GM04504 (cell line): Measurements from ENCODE around the gene CASTOR2.
"Not testable (repeated sequence)": the region's sequence is repeated elsewhere in the genome, so short reads cannot be mapped to it uniquely, and the experiment has no call there.

Source experiments
- DNase-seq: peaks from one replicate; pipeline ENCODE4 v3.0.0-alpha.2; 2012; ENCODE audit warnings: low read depth

CASTOR2 gene

DNA sequence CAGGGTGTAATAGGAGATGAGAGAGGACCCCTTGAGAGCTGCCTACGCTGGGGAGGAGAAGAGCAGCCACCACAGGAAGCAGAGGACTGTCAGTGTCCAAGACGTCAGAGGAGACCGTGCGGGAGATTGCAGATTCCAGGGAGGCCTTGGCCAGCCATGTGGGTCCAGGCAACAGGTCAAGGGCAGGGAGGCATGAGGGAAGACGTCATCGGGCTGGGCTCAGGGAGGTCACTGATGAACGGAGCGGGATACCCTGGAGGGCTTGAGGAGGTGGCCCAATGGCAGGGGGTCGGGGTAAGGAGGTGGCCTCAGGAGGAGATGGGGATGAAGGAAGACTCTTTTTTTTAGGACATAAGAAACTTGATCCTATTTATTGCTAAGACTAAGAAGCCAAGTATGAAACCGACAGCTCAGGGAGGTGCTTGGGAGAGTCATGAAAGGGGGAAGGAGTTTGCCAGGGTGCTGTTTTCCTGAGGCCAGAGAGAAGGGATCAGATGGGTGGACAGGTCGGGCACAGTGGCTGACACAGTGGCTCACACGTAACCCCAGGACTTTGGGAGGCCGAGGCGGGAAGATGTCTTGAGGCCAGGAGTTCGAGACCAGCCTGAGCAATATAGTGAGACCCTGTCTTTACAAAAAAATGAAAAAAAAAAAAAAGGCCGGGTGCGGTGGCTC, 30.5 kb downstream of the CASTOR2 start:
- not testable (repeated sequence) for DNase-seq

DNA sequence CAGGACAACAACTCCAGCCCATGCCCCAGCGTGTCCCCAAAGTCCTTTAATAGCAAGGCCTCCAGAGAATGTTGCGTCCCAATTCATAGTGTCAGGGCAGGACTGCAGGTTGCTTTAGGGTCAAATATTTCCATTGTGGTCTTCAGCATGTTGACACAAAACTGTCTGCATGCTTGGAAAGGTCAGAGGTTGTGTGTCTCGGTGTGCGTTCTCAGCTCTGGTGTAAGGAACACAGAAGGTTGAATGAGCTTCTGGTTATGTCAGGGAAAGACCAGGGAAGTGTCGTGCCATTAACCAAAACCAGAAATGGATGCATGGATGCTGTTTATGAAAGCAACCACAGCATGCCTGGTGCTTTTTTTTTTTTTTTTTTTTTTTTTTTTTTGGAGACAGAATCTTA, 31.9 kb downstream of the CASTOR2 start:
- not testable (repeated sequence) for DNase-seq

DNA sequence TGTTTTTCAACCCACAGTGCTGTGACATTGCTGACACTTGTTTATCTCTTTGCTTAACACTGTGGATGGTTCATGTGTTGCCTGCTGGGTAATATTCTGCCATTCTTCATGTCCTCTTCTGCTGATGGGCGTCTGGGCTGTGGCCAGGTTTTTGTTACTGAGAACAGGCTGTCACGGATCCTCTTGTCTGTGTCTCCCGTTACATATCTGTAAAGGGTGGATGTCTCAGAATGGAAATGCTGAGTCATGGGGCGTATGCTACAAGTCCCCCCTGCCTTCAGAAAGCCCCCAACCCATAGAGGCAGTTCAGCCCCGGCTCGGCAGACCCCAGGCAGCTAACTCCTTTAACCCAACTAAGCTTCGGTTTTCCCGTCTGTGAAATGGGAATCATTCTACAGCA, 33.3 kb downstream of the CASTOR2 start:
- peak; percentile 10 for DNase-seq

DNA sequence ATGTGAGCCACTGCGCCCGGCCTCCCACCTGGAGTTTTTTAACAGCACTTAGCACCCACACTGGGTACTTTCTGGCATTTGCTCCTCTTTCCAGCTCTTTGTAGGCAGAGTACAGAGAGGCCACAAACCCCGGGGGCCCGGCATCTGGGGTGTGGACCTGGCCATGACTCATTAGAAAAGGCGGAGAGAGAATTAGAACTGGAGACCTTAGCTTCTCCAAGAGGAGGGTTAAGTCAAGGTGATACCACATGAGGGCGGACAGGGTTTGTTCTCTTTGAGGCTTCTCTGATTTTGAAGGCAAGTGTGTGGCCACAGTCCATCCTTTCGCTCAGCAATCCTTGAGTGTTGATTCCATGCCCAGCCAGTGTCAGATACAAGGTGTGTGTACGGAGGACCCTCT, 36.9 kb downstream of the CASTOR2 start:
- not testable (repeated sequence) for DNase-seq

DNA sequence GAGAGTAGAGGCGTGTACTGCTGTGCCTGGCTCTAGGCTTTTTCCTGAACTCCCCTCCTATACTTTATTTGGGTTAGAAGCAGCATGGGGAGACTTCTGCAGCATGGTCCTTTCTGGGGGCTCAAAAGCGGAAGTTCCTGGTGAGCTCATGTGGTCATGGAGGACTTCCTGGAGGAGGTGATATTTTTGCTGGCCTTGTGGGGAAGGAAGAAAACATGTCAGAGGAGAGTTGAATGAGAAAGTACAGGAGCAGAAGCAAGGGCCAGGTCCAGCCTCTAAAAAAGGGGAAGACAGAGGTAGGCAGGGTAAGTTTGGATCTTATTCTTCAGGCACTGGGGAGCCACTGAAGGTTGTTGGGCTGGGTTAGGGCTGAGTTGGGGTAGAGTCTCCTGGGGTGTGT, 45.5 kb downstream of the CASTOR2 start:
- no peak for DNase-seq

DNA sequence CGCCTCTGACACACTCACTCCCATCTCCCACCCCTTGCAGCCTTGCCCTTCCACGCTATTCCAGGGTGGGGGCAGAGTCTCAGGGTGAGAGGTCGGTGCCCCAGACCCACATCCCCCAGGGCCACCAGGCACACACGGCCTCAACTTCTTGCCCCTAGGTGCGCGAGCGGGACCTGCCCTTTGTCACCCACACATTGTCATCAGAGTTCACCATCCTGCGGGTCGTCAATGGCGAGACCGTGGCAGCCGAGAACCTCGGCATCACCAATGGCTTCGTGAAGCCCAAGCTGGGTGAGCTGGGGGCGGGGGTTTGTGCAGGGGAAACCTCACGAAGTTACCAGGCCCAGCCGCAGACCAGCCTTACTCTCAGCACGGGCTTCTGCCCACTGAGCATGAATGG, 53.3 kb downstream of the CASTOR2 start:
- no peak for DNase-seq

DNA sequence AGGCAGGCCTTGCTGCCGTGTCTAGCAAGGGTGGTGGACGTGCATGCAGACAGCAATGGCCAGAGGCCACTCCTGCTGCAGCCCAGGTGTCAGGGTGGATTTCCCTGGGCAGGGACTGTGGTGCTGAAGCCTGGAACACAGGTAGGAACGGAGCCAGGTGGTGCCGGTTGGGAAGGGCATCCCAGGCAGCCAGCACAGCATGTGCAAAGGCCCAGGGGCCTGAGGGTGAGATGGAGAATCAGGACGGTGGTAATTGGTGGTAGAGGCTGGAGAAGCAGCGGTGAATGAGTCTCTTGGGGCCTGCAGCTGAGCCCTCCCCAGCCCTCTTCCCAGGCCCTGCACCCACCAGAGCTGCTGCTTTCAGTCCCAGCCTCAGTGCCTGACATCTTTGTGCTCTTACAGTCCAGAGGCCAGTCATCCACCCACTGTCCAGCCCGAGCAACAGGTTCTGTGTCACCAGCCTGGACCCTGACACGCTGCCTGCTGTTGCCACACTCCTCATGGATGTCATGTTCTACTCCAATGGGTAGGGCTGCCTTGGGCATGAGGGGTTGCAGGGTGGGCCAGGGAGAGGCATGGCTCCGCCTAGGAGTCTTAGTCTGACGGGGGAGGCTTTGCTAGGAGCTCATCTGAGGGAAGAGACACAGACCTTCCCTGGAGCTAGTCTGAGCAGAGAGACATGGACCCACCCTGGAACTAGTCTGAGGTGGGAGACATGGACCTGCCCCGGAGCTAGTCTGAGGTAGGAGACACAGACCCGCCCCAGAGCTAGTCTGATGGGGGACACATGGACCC, 54.3 kb downstream of the CASTOR2 start:
- DNase-seq, result no peak

DNA sequence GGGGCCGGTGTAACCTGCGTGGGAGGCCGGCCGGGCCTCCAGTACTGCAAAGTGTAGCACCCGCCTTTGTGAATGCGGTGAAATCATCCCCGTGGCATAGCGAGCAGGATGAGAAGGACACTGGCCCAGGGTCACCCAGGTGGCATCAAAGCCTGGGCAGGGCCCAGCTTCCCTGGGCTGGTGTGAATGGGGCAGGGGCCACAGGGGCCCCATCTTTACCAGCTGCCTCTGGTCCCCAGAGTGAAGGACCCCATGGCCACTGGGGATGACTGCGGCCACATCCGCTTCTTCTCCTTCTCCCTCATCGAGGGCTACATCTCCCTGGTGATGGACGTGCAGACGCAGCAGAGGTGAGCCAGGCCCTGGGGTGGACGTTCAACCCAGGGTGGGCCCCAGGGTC, 55.3 kb downstream of the CASTOR2 start:
- no peak for DNase-seq

DNA sequence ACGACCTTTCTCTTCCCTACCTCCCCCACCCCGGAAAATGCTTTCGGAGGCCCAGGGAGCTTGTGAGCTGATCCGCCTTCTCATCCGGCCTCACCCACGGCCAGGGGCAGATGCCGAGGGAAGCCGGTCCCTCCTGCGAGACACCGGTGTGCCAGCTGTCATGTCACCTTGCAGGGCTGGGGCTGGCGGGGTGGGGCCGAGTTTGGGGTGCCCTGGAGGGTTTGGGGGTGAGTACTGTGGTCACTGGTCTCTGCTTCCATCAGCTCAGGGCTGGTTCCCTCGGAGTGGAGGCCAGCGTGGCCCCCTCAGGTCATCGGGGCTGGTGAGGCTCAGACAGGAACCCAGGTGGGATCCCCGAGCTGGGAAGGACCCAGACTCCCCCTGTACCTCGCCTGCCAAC, 60.4 kb downstream of the CASTOR2 start:
- DNase-seq, result no peak

DNA sequence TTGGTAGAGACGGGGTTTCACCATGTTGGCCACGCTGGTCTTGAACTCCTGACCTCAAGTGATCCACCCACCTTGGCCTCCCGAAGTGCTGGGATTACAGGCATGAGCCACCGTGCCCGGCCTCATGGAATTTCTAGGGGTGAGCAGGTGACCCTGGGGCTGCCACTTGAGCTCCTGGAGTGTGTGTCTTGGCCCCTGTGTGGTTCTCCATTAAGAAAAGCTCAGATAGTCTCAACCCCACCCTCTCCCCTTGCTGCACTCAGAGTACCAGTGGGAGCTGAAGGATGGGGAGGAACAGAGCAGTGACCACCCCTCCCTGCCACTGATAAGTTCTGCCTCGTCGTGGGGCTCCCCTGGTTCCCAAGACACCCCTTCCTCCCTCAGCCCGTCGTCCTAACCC, 63.8 kb downstream of the CASTOR2 start:
- DNase-seq, result no peak

DNA sequence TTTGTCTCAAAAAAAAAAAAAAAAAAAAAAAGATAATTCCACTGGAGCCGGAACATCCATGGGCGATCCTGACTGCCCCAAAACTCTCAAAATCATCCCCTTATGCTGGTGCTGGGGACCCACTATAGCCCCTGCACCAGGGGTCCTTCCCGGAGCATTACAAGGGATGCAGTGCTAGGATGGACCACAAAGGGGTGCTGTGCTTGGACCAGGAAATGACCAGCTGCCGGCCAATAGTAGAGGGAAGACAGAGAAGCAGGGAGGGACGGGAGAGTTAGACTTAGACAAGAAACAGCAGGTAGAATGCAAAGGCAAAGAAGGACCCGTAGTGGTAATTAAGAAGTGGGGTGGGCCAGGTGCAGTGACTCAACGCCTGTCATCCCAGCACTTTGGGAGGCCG, 68.6 kb downstream of the CASTOR2 start:
- no peak for DNase-seq

DNA sequence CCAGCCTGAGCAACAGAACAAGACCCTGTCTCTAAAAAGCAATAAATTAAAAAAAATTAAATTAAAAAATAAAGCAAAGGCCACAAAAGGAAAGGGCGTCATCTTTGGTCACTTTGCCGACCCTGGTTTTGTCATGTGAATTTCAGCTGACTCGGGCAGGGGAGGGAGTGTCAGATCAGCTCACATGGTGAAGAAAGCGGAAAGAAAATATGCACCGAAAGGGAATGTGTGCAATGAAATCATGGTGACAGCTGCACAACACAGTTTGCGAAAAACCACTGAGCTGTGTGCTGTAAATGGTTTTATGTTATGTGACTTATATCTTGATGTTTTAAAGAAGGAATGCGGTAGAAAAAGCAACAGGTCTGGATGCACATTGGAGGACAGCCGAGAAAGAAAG, 69.3 kb downstream of the CASTOR2 start:
- DNase-seq, result no peak

DNA sequence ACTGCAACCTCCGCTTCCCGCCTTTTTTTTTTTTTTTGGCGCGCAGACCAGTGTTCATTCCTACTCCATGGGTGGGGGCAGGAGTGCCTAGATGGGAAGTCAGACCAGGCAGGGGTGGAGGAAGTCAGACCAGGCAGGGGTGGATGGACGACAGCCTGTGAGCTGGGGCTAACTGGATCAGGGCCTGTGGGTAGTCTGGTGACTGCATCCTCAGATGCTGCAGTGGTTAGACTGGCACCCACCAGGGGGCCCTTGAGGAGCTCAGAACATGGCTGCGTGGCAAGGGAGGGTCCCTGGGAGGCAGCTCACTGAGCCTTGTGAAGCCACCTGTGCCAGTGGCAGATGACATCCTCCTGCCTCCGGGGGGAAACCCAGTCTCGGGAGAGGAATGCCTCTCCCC, 74.0 kb downstream of the CASTOR2 start:
- no peak for DNase-seq

DNA sequence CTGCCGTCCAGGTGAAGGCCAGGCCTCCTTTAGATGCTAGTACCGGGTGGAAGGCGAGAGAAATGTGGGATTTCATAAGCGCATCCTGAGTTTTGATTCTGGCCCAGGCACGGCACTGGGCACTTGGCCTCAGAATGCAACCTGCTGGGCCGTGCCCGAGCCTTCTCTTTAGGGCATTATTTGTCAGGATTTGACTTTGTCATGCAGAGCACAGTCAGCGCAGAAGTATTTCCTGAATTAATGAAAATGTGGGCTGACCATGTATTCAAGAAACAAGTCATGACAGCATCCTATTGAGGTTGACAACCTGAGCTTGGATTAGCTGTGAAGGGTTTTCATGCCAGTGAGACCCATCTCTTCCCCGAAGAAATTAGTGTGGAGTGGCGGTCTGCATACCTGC, 74.7 kb downstream of the CASTOR2 start:
- no peak for DNase-seq

DNA sequence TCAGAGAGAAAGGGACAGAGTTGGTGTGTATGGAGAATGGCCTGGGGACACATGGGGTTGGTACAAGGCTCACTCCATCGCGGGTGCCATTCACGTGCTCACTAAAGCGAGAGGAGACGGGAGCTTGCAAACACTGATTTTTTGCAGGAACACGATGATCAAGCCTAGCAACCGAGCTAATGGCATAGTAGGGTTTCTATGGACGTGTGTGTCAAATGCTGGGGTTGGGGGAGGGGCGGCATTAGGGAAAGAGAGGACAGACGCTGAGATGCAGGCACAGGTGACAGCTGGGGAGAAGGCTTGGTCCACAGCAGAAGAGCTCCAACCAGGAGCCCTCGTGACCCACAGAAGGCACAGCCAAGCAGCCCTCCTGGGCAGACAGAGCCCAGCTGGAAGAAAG, 75.2 kb downstream of the CASTOR2 start:
- DNase-seq, result no peak

DNA sequence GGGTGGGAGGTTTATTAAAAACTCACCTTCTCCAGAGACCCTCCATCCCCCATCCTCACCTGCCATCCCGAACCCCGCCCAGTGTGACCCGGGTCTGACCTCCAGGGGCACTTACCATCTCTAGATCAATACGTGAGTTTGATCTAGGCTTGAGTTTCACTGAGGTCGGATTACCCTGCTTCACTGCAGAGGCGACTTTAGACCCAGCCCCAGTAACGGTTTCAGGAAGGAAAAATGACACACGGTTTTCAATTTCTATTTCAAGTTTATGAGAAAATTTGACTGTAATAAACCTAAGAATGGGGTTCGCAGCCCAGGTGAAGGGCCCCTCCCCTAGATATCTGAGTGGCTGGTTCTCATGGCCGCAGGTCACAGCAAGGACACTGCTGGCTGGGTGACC, 76.0 kb downstream of the CASTOR2 start:
- DNase-seq, result no peak

DNA sequence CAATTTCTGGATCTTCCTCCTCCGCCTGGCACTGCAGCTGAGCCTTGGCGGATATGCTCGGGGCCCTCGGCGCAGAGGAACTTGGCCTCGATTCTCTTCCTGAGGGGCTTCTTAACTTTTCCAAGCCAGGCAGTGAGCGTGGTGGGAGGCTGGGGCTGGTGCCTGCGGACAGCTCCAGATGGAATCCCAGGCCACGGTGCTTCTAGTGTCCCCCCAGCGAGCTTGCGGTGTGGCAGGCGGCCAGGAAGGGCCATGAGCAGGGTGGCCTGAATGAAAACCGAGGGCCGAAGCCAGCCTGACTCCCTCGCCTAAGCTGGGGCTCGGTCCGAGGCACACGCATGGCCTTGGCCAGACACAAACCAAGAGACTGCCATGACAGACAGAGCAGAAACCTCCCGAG, 77.8 kb downstream of the CASTOR2 start:
- DNase-seq, result no peak

DNA sequence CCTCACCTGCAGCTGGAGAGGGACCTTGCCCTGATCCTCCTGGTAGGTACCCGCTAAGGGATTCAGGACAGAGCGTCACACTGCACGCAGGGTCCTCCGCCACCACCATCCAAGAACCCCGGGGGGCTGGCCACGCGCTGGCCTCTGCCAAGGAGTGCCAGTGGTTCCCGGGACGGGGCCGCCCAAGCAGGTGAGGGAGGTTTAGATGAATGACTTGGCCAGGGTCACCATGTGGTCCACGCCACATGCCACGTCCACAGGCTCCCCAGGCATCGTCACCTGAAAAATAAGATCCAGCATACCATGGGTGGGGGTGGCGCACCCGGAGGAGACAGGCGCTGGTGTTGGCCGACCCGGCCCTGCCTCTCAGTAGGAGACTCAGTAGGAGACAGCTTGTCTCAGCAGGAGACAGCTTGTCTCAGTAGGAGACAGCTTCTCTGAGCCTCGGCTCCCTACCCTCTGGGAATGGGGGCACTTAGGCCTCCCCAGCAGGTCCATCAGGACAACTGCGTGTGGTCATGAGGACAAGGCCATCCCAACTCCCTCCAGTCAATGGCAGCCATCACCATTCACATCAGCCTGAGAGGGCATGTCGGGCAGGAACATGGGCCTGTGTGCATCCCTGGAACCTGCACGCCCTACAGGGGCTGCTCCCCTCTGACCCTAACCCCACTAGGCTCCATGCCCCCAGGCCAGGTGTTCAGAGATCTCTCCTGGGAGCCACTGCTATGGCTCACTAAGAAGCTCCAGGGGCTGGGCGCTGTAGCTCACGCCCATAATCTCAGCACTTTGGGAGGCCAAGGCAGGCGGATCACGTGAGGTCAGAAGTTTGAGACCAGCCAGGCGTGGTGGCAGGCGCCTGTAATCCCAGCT, 78.6 kb downstream of the CASTOR2 start:
- DNase-seq, result no peak

DNA sequence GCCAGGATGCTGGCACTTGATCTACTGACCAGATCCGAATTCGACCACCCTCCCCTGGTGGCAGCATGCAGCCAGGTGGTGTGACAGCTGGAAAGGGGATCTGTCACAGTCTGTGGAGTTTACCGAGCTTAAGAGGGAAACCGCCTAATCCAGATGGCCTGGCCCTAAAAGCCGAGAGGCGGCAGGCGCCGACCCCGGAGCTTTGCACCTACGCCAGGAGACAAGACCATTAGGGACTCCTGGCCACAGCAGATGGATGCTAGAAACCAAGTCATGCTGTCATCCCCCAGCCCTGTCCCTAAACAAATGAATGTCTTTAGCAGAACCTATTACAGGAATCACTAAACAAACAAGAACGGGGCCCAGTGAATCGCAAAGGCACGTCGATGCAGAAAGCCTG, 81.4 kb downstream of the CASTOR2 start:
- DNase-seq, result no peak

DNA sequence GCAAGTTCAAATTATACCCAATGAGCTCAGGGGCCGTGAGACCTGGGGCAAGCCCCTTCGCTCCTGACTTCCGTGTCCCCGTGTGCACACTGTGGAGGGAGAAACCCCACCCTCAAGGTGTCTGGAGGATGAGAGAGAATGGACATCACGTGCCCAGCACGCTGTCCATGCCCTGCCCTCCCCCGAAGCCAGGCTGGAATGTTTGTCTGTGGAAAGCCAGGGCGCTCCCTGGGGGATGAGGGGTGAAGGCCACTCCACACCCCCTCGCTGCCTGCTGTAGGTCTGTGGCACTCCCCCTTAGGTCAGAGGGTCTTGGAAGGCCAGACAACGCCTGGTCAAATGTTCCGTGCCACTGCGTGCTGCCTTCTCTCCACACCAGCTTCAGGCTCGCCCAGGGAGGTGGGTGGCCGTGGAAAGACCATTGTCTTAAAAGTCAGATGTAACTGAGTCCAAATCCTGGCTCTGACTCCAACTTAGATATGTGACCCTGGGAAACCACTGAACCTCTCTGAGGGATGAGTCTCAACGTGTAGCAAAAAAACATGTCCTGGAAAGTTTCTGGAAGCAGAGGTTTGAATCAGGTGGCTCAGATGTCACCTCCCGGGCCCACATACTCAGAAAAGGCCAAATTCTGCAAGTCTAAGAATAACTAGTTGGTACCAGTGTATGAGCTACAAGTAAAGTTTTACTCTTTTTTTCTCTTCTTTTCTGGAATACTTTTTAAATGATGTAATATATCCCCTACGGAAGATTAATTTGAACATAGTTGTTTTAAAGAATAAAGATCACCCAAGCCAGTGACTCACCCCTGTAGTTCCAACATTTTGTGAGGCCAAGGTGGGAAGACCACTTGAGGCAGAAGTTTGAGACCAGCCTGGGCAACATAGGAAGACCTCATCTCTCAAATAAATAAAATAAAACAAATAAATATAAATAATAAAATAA, 84.2 kb downstream of the CASTOR2 start:
- DNase-seq, result no peak

DNA sequence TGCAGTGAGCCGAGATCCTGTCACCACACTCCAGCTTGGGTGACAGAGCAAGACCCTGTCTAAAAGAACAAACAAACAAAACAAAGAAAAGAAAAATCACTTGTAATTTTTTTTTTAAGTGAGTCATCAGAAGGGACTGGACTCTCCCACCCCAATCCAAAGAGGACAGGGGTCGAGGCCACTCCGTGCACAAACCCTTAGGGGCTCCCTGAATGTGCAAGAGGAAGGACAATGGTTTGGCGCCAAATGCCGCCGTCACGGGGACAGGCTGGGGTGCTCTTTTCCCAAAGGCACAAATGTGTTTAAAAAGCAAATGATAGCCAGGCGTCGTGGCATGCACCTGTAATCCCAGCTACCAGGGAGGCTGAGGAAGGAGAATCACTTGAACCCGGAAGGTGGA, 85.3 kb downstream of the CASTOR2 start:
- no peak for DNase-seq

DNA sequence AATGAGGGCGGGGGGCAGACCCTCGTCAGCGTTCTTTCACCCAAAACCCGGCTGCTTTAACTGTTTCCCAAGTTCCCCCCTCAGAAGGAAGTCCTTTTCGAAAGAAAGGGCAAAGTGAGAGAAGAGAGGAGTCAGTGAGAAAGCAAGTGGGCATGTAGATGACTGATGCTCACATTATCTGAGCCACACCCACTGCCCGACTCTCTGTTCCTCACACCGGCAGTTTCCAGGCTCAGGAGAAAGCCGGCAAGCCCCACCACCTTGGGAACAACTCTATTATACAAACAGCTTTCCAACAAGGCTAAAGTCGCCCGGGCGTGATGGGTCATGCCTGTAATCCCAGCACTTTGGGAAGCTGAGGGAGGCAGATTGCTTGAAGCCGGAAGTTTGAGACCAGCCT, 86.0 kb downstream of the CASTOR2 start:
- no peak for DNase-seq
